Ammon's horn (tissue), 1 donor: ENCODE measurements around the gene SRSF10.
"Not testable (repeated sequence)": the region's sequence is repeated elsewhere in the genome, so short reads cannot be mapped to it uniquely, and the experiment has no call there.

Source experiments
- DNase-seq: peaks from one replicate; pipeline ENCODE4 v3.0.0-alpha.2; 2016; ENCODE audit warnings: low spot score

Gene SRSF10

DNA sequence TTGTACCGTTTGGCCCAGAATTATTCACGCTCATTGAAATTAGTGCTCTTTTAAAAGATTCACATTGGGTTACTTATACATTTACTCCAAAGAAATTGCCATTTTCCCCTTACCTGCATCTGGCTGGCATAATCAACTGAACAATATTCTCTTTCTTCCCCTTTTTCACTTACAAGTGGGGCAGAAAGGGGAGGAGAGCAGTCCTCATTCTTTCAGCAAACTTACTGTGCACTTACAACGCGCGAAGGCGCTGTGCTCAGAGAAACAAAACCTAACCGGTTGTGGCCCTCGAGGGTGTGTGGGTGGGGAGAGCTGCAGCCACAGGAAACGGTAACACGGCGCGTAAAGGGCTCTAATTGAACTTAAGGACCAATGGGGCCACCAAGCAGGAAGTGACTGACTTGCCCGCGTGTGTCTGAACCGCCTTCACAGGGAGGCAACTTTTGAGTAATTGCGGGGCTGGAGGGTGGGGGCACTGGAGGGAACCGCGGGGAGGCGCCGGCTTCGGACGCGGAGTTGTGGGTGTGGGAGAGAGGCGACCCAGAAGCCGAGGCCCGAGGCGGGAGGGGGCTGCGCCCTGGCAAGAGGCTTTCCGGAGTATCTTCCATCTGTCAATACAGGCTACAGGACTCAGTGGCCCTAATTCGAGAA lies 21.2 kb downstream of the SRSF10 start:
- DNase-seq: peak; percentile 84

DNA sequence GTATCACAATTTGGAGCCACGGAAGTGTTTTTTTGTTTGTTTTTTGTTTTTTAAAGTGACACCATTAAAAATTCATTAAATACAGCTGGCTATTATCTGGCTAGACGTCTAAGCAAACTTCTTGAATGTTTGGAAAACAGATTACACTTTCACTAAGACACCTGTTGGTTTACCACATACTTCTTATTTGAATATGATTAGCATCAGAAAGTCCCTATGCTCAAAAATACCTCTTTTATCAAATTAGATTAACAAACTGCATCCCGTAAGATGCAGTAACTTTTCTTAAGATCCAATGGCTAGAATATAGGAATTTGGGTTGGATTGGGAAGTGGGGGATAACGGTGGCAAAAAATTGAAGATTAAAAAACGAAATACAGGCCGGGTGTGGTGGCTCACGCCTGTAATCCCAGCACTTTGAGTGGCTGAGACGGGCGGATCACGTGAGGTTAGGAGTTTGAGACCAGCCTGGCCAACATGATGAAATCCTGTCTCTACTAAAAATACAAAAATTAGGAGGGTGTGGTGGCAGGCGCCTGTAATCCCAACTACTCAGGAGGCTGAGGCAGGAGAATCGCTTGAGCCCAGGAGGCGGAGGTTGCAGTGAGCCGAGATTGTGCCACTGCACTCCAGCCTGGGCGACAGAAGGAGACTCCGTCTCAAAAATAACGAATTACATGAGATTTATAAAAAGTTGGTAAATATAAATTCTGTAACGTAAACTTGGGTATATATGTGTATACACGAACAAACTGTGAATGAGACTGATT lies 21.9 kb downstream of the SRSF10 start:
- not testable (repeated sequence) for DNase-seq

DNA sequence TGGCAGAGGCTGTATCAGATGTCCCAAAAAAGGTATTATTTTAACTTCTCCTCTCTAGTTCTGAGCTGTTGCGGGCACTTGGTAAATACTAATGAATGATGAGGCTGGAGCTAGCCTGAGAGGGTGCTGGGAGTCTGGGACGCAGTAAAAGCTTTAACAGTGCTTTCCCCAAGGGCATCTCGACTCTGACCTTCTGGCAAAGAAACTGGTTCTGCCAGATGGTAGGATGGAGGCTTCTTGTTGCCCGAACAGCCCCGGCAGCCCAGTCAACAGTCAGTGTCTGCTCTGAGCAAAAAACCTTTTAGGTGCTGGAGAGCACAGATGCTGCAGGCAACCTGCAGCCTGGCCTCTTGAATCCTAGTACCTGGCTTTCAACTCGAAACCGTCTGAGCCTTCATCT lies 23.0 kb downstream of the SRSF10 start:
- no peak for DNase-seq

GRCh38 chr1:23953020-23953419 lies 27.1 kb downstream of the SRSF10 start:
- DNase-seq: no peak

DNA sequence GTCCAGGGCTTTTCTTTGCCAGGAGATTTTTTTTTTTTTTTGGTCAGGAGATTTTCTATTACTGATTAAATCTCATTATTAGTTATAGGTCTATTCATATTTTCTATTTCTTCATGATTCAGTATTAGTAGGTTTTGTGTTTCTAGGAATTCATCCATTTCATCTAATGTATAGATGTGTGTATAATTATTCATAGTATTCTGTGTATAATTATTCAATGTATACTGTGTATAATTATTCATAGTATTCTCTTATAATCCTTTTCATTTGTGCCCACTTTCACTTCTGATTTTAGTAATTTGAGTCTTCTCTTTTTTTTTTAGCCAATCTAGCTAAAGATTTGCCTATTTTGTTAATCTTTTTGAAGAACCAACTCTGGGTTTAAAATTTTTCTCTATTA lies 32.8 kb downstream of the SRSF10 start:
- no peak for DNase-seq

GRCh38 chr1:23936481-23937176 lies 43.5 kb downstream of the SRSF10 start:
- DNase-seq: no peak

DNA sequence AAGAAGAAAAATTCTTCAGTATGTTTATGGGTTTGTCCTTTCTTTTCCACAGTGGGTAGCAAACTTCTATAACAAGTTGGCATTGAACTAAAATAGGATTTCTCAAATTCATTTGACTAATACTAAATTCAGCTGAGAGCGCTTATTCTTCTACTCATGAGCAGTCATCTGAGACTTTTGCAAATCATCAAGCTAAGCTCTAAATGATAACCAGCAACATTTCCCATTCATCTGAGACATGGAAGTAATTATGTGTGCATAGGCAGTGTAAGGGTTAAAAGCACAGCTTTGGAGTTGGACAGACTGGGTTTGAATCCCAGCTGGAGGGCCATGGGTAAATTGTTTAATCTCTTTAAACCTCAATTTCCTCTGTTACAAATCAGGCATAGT lies 48.6 kb downstream of the SRSF10 start:
- DNase-seq: no peak

DNA sequence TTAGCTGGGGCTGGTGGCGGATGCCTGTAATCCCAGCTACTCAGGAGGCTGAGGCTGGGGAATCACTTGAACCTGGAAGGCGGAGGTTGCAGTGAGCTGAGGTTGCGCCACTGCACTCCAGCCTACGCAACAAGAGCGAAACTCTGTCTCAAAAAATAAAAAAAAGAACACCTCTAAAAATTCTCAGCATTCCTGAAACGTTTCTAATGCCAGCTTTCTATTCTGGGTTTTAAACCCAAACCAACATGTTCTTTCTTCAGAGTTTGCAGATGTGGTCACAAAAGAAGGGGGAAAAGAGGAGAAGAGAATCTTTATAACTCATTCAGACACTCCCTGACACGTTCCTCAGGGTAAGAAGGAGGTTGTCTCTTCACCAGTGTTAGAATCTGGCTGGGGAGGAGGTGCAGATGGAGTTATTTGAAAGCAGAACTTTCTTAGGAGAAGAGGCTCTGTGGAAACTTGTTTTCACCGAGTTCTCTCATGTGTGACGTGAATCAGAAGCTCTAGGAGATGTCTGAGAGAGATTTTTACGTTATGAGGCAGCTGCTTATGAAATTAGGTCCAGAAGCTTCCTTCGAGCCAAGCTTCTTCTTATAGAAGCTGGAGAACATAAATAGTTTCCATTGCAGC lies 49.2 kb downstream of the SRSF10 start:
- no peak for DNase-seq

DNA sequence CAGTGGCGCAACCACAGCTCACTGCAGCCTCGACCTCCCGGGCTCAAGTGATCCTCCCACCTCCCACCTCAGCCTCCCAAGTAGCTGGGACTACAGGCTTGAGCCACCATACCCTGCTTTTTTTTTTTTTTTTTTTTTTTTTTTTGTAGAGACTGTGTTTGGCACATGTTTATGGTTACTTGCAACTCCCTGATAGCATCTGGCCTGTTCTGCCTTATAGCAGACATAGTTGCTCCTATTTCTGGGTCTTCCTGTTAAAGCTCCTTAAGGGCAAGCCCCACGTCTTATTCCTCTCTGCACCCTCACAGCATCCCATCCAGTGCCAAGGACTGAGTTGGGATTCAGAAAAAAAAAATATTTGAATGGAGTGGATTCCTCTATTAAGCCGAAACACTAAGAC lies 49.9 kb downstream of the SRSF10 start:
- DNase-seq: no peak

DNA sequence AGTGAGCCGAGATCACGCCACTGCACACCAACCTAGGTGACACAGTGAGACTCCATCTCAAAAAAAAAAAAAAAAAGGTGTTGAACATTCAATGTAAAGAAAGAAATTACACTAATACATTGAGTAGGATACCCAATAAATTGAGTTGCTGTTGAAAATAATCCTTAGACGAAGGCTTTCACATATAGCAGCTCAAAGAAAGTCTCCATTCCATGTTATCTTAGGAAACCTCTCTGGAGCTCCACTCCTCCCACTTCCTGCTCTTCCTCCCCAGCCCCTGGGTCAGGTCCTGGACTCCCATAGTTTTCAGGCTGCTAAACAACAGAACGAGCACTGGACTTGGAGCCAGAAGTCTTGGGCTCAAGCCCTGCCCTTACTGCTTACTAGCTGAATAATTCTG lies 51.3 kb downstream of the SRSF10 start:
- DNase-seq: no peak

GRCh38 chr1:23927097-23927496 lies 53.0 kb downstream of the SRSF10 start:
- no peak for DNase-seq

- DNase-seq: no peak
Measured at GRCh38 chr1:23925279-23925678, 54.8 kb downstream of the SRSF10 start.

DNA sequence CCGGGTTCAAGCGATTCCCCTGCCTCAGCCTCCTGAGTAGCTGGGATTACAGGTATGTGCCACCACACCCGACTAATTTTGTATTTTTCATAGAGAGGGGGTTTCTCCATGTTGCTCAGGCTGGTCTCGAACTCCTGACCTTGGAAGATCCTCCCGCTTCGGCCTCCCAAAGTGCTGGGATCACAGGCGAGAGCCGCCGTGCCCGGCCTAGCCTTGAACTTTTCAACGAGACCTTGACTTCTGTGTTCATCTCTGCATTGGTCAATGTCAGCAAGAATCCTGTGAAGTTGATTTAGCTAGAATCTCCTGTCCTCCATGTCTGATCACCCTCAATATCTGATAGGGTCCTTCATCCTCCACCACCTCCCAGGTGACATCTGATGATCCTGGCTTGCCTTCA lies 55.5 kb downstream of the SRSF10 start:
- no peak for DNase-seq

DNA sequence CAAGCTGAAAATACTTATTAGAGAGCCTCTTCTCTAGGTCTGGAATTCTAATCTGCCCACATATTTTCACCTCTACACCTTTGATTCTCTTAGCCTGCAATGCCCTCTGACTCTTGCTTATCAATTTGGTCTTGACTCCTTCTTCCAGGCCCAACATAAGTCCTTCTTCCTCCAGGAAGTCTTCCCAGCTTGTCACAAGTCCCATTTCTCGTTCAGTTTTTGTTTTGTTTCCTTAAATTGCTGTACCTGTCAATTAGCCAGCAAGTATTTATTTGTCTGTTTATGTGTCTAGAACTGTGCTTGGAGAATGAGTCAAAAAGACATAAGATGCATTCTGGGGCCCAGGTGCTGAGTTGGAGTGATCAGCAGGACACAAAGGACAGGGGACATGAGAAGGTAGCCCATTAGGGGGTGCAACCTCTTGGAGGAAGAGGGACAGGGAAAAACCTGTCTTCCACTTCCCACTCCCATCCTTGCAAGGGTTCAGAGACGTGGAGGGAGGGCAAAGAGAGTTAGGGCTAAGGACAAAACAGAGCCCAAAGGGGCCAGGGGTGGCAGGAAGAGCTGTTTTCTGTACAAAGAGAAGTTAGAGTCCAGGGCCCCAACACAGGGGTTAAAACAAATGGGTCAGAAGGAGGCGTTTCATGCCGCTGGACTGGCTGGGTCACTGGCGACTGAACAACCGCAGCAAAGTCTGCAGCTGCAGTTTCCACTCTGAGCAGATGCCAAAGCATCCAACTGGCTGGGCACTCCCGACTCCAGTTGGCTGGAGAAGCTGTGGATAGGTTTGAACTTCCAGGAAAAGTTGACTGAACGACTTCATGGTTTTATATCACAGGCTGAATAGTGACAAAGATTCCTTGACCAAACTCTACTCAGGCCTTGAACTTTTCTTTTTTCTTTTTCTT lies 56.3 kb downstream of the SRSF10 start:
- no peak for DNase-seq

GRCh38 chr1:23922321-23922943 lies 57.7 kb downstream of the SRSF10 start:
- DNase-seq: no peak

- peak; percentile 62 for DNase-seq
Measured at GRCh38 chr1:23916209-23917131, 63.7 kb downstream of the SRSF10 start.

DNA sequence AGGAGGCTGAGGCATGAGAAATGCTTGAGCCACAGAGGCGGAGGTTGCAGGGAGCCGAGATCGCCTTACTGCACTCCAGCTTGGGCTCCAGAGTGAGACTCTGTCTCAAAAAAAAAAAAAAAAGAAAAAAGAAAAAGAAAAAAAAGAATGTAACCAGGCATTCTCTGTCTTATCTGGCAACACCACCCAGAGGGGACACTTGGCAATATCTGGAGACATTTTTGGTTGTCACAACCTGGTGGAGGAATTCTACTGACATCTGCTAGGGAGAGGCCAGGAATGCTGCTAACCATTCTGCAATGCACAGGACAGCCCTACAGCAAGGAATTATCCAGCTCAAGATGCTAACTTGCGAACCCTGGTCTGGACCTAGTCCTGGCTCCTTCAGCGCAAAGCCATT lies 64.7 kb downstream of the SRSF10 start:
- no peak for DNase-seq

- DNase-seq: no peak
Measured at GRCh38 chr1:23914921-23915320, 65.2 kb downstream of the SRSF10 start.
